Fibroblast of lung (primary cell): ENCODE results near the gene SDC4. TPM values are rescaled to one million over a fixed set of nuclear protein-coding genes. Genes with fewer than 3 reads are reported as not detected.

ENCODE experiments used
- DNase-seq, 2 donors: peaks; one replicate each; pipeline versions ENCODE4 v3.0.0 to v3.0.0-alpha.2; 2010; ENCODE audit warnings: low read depth in 2 of 2
- H2AFZ ChIP-seq: 2 replicates; pipeline ENCODE4 v1.5.1; 2012; ENCODE audit warnings: low read length, control low read depth, inconsistent platforms
- H3K27ac ChIP-seq: 2 replicates; pipeline ENCODE4 v1.5.1; 2011; ENCODE audit warnings: low read length, control low read depth; ENCODE audit not compliant: insufficient read depth
- H3K27me3 ChIP-seq: 2 replicates; pipeline ENCODE4 v1.5.1; 2011; ENCODE audit warnings: mild to moderate bottlenecking, low read length; ENCODE audit not compliant: control insufficient read depth, insufficient read depth
- H3K36me3 ChIP-seq: 2 replicates; pipeline ENCODE4 v1.5.1; 2011; ENCODE audit warnings: low read length; ENCODE audit not compliant: control insufficient read depth, insufficient read depth
- H3K4me1 ChIP-seq: 2 replicates; pipeline ENCODE4 v1.5.1; 2011; ENCODE audit warnings: low read length; ENCODE audit not compliant: control insufficient read depth, insufficient read depth; ENCODE audit errors: extremely low read depth
- H3K4me2 ChIP-seq: 2 replicates; pipeline ENCODE4 v1.5.1; 2011; ENCODE audit warnings: low read length, control low read depth; ENCODE audit not compliant: insufficient read depth; ENCODE audit errors: extremely low read depth
- H3K4me3 ChIP-seq, 4 experiments: fragments of 200-600 bp in 1 of 4; sonication (generic) in 1 of 4; replicated peaks in 1 of 4; 2 replicates each; pipeline ENCODE4 v1.5.1; 2011 to 2016; ENCODE audit warnings: low read length in 4 of 4, low read depth in 3 of 4, mild to moderate bottlenecking in 3 of 4, control low read depth in 2 of 4, inconsistent platforms in 1 of 4, mixed read lengths in 1 of 4; ENCODE audit not compliant: insufficient read depth in 1 of 4; ENCODE audit errors: control extremely low read depth in 1 of 4
- H3K79me2 ChIP-seq: 2 replicates; pipeline ENCODE4 v1.5.1; 2012; ENCODE audit warnings: mild to moderate bottlenecking, low read length, inconsistent platforms; ENCODE audit not compliant: control insufficient read depth, insufficient read depth
- H3K9ac ChIP-seq: 2 replicates; pipeline ENCODE4 v1.5.1; 2011; ENCODE audit warnings: mild to moderate bottlenecking, low read length, control low read depth; ENCODE audit not compliant: insufficient read depth
- H3K9me3 ChIP-seq: 2 replicates; pipeline ENCODE4 v1.5.1; 2012; ENCODE audit warnings: low read depth, low read length; ENCODE audit not compliant: control insufficient read depth, insufficient read depth
- H4K20me1 ChIP-seq: 2 replicates; pipeline ENCODE4 v1.5.1; 2011; ENCODE audit warnings: low read length; ENCODE audit not compliant: control insufficient read depth, insufficient read depth; ENCODE audit errors: extremely low read depth
- EZH2 ChIP-seq: IDR thresholded peaks from 2 replicates; pipeline ENCODE4 v1.5.1; 2012; ENCODE audit warnings: low read length, control low read depth, mild to moderate bottlenecking; ENCODE audit errors: missing control alignments
- polyA plus RNA-seq, 2 donors: library from polyadenylated mRNA; depleted of rRNA in 1 of 2; stranded (reverse) in 1 of 2; unstranded in 1 of 2; fragments of >200 nt; gene quantifications; 2 replicates each; pipeline ENCODE4 v1.2.1, GENCODE V29; 2011 to 2012; ENCODE audit warnings: missing spikeins in 1 of 2
- total RNA-seq: library from RNA; depleted of rRNA; stranded (reverse); fragments of >200 nt; gene quantifications from 2 replicates; pipeline ENCODE4 v1.2.1, GENCODE V29; 2014
- TF ChIP-seq, protein P1 (sequence below), 2 donors: IDR thresholded peaks in 1 of 2; conservative IDR thresholded peaks in 1 of 2; 1 replicate in 1 of 2; 2 replicates in 1 of 2; pipeline ENCODE4 v1.5.1; 2011 to 2012; ENCODE audit warnings: low read length in 2 of 2, control low read depth in 1 of 2, inconsistent platforms in 1 of 2, low read depth in 1 of 2, mild to moderate bottlenecking in 1 of 2

Gene SDC4
- total and polyA plus RNA-seq, 2 donors (not counting 1 experiment from before 2014, with no cell fraction given), result 175 to 312 TPM

DNA sequence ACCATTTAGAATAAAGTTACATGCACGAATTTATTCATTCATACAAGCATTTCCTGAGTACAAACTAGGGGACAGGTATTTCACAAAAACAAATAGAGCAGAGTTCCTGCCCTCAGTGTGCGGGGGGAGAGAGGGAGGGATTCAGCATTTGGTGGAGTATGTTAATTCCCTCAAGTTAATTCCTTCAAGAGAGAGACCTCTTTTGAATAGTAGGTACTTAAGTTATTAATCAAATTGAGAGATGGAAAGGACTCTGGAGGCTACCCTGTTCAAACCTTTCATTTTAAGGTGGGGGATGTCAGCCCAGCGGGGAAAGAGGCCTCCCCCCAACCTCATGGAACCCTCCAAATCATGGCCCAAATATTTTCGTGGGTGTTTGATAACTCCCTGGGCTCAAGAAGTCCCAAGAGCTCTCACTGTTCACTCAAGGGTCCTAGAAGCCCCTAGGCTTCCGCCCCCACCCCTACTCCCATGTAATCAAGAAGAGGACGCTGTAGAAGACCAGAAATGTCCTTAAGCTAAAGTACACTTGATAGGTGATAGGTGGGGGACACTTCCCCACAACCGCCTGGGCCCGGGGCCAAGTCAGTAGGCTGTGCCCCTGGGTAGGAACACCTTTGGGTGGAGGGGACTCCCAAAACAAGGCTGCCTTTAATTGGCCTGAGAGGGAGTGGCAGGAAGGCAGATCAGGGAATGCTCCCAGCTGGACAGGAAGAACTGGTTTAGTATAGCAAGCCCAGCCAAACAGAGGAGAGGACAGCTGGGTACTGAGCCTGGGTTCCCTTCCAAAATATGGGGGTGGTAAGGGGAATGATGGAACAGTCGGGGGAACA lies 2.9 kb downstream of the SDC4 start:
- Histone ChIP-seq H3K36me3 (peaks cover 11% of the 10 kb centered on the region), H3K79me2 (peaks cover 78% of the 10 kb centered on the region), H3K4me3 (peak overlapping the region; percentile 96 to 100 (median 98)), H4K20me1 (no peaks in the 10 kb centered on the region), H3K9me3 (no peaks in the 10 kb centered on the region), H2AFZ (no peak overlapping the region), H3K4me2 (peak overlapping the region; percentile 95), H3K4me1 (peaks cover 34% of the 10 kb centered on the region), H3K27me3 (no peaks in the 10 kb centered on the region), H3K27ac (peak overlapping the region; percentile 83), H3K9ac (no peak overlapping the region)
- no peak for TF ChIP-seq EZH2
- peak in 1 of 2 donors; percentile 20 for DNase-seq

DNA sequence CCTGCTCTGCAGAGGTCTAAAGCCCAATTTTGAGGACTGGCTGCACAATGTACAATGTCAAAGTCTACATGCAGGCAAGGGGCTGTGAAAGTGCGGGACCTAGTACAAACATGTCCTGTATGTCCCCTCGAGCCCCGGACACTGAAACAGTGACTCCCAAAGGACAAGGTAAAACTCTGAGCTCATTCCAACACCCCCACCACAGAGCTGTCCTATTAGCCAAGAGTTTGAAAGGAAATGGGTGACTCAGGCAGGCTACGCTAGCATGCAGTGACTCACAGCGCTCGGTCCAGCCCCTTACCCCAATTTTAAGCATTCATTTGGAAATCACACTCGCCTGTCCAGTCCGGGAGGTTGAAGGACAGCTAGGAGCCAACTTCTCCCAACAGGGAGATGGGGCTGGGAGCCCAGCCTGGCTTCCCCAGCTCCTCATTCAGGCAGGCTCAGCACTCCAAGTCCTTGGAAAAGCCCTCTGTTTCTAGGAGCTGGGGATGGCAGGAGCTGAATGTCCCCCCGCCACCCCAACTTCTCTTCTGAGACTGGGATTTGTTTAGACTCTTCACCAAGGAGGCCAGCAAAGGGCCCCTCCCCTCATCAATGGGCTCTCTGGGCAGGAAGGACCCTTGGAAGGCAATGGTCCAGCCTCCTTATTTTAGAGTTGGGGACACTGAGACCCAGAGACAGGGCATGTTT lies 3.9 kb downstream of the SDC4 start:
- peaks cover 15% of the 10 kb centered on the region for H3K36me3 ChIP-seq
- H3K27me3 ChIP-seq, result no peaks in the 10 kb centered on the region
- DNase-seq, result peak; percentile 92 to 93
- H4K20me1 ChIP-seq, result no peaks in the 10 kb centered on the region
- H3K27ac ChIP-seq, result peak overlapping the region; percentile 83
- H2AFZ ChIP-seq, result no peak overlapping the region
- H3K4me3 ChIP-seq, result peak overlapping the region; percentile 96 to 100 (median 98)
- H3K9ac ChIP-seq, result peak overlapping the region; percentile 52
- H3K9me3 ChIP-seq, result no peaks in the 10 kb centered on the region
- peak overlapping the region; percentile 95 for H3K4me2 ChIP-seq
- TF ChIP-seq EZH2, result no peak
- H3K79me2 ChIP-seq, result peaks cover 88% of the 10 kb centered on the region
- peaks cover 41% of the 10 kb centered on the region for H3K4me1 ChIP-seq

DNA sequence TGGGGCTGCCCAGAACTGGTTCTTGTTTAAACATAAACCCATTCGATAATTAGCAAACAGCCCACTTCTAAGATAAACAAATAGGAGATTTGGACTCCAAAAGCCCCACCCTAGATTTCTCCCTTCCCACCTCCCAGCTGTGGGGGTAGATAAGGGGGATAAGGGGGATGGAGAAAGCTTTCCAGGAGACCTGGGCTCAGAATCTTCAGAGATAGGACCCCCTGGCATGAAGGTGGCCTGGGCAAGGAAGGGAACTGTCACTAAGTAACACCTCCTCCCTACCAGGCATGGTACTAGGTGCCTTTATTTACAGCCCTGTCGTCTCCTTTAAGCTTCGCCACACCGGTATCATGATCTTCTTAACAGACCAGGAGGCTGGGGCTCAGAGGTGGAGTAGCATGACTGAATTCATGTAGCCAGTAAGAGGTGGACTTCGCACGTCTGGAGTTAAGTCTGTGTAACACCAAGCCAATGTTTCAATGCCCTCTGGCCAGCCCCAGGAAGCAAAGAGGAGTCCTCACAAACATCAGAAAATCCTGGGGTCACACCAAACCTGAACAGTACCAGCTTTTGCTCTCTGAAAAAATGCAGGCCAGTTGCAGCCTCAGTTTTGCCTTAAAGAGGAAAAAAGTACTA lies 4.6 kb downstream of the SDC4 start:
- H3K9ac ChIP-seq, result peak overlapping the region; percentile 52
- H3K27ac ChIP-seq, result peak overlapping the region; percentile 83
- peaks cover 15% of the 10 kb centered on the region for H3K36me3 ChIP-seq
- H3K79me2 ChIP-seq, result peaks cover 95% of the 10 kb centered on the region
- peak overlapping the region; percentile 95 for H3K4me2 ChIP-seq
- no peaks in the 10 kb centered on the region for H3K9me3 ChIP-seq
- H3K27me3 ChIP-seq, result no peaks in the 10 kb centered on the region
- no peak for DNase-seq
- TF ChIP-seq EZH2, result no peak
- TF ChIP-seq, protein P1, sequence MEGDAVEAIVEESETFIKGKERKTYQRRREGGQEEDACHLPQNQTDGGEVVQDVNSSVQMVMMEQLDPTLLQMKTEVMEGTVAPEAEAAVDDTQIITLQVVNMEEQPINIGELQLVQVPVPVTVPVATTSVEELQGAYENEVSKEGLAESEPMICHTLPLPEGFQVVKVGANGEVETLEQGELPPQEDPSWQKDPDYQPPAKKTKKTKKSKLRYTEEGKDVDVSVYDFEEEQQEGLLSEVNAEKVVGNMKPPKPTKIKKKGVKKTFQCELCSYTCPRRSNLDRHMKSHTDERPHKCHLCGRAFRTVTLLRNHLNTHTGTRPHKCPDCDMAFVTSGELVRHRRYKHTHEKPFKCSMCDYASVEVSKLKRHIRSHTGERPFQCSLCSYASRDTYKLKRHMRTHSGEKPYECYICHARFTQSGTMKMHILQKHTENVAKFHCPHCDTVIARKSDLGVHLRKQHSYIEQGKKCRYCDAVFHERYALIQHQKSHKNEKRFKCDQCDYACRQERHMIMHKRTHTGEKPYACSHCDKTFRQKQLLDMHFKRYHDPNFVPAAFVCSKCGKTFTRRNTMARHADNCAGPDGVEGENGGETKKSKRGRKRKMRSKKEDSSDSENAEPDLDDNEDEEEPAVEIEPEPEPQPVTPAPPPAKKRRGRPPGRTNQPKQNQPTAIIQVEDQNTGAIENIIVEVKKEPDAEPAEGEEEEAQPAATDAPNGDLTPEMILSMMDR (conservative IDR thresholded peaks at IDR 0.05 in 1 of 2, IDR thresholded peaks at IDR 0.05 in 1 of 2; ENCODE audit: low read depth in 1 of 2, low read length in 2 of 2), result no peak
- peaks cover 48% of the 10 kb centered on the region for H3K4me1 ChIP-seq
- no peaks in the 10 kb centered on the region for H4K20me1 ChIP-seq
- H2AFZ ChIP-seq, result no peak overlapping the region
- peak overlapping the region; percentile 16 to 100 (median 63) for H3K4me3 ChIP-seq
